GM18499 (cell line): ENCODE data around the gene MTCH2.
A peak's percentile ranks its signal among the peaks of the same experiment; 100 is the strongest.
"Not testable (repeated sequence)": the region's sequence is repeated elsewhere in the genome, so short reads cannot be mapped to it uniquely, and the experiment has no call there.

Source experiments
- ATAC-seq: cut with Tn5 transposase; IDR thresholded peaks from one replicate; pipeline ENCODE4 v1.9.1; 2021; ENCODE audit warnings: moderate number of reproducible peaks; ENCODE audit not compliant: insufficient read depth, unreplicated experiment

MTCH2 gene

DNA sequence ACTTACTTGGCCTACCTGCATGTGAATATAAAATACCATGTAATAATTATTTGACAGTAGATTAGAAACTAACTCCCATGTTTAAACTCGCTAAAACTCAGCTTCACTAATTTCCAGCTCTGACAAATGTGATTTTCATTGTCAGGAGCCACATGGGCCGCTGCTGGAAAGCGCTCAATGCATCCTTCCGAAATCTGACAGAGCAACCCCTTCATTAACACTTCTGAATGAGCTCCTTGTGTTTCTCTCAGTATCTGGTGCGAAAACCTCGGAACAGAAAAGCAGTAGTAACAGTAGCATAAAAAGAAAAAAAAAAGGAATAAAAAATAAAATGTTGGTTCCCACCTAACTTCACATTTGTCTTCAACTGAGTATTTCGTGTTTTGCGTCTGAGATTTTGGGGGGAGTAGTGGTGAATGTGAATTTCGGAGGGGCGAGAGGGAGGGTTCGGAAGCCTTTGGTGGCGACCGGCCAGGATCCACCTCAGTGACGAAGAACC is 710 bp downstream of the MTCH2 start:
- ATAC-seq: no peak

GRCh38 chr11:47640506-47640905 is 1.9 kb downstream of the MTCH2 start:
- ATAC-seq: not testable (repeated sequence)

DNA sequence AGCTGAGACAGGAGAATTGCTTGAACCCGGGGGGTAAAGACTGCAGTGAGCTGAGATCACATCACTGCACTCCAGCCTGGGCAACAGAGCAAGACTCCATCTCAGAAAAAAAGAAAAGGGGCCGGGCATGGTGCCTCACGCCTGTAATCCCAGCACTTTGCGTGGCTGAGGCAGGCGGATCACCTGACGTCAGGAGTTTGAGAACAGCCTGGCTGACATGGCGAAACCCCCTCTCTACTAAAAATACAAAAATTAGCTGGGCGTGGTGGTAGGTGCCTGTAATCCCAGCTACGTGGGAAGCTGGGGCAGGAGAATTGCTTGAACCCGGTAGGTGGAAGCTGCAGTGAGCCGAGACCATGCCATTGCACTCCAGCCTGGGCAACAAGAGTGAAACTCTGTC is 6.0 kb downstream of the MTCH2 start:
- not testable (repeated sequence) for ATAC-seq

DNA sequence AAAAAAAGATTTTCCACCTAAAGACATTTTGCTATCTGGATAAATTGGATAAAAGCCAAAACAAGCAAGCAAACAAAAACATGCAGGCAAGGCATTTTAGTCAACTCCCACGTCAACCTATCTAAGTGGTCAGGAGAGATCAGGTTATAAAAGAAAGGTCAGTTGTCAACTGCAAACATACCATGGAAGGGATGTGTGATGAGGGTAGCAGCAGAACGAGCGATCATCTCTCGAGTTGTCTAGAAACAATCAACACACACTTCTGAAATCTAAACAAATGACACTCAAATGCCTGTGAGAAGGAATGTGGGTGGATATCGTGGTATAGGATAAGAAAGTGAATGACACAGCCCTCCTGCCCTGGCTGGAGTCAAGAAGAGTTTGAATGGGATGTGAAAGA is 10.9 kb downstream of the MTCH2 start:
- ATAC-seq: no peak

GRCh38 chr11:47628026-47628425 is 14.3 kb downstream of the MTCH2 start:
- no peak for ATAC-seq

DNA sequence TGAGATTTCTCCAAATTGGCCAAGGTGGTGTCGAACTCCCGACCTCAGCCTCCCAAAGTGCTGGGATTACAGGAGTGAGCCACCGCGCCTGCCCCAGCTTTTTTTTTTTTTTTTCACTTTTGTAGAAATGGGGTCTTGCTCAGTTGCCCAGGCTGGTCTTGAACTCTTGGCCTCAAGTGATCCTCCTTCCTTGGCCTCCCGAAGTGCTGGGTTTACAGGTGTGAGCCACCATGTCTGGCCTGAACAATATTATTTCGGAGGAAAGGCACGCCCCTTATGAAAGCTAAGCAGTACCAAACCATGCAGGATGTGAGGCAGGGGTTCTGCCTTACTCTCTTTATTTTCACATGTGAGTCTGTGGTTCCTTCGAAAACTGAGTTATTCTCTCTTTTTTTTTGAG is 16.1 kb downstream of the MTCH2 start:
- no peak for ATAC-seq

DNA sequence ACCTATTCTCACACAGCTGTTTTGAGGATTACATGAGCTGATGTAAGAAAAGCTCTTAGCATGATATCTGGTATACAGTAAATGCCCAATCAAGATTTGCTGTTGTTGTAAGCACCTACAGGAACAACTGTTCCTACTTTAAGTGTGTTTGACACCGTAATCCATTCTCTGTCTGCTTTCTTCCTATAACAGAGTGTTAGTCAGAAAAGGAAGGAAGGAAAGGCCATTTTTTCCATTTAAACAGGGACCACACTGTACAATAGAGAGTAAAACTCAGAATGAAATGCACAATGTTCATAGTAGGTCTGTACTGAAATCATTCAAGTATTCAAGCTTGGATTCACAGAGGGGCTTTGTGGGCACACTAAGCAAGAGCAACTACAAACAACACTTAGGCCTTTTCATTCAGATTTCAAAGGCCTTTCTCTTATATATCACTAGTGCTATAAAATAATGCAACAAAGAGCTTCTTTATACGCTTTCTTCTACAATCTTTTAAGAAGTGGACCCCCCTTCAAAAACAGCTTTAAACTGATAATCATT is 21.5 kb downstream of the MTCH2 start:
- ATAC-seq: no peak

DNA sequence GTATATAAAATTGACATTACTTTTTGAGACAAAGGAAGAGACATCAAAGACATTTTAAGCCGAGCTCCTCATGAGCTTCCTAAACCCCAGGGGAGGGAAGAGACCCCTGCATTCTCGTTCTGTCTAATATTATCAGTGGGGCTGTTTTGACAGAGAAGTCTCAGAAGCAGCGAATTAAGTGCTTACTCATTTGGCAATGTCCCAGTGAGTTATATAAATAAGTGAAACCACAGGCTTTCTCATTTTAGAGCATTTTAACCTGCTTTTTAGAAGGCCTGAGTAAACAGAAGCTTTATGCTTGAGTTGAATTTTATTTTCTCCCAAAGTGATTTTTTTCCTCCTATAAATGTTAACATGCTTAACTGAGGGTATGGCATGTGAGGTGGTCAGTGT is 24.9 kb downstream of the MTCH2 start:
- no peak for ATAC-seq

DNA sequence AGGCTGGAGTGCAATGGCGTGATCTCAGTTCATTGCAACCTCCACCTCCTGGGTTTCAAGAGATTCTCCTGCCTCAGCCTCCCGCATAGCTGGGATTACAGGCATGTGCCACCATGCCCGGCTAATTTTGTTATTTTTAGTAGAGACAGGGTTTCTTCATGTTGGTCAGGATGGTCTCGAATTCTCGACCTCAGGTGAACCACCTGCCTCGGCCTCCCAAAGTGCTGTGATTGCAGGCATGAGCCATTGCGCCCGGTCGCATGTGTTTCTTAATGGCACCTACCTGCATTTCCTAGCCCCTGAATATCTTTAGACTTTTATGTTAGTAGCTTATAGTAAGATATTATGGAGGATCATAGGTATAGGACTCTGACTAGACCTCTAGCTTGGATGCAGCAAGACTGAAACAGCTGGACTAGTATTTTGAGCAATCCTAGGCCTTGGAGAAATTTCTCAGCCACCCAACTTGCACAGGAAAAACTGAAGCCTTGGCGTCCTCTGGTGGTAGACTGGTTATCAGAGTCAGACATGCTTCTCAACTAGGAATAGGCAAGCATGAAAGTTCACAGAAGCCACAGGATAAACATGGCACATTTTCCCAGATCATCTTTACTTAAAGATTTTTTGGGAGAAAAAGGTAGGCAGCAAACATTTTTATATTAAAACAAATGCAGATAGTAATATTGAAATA is 25.5 kb downstream of the MTCH2 start:
- ATAC-seq: no peak

DNA sequence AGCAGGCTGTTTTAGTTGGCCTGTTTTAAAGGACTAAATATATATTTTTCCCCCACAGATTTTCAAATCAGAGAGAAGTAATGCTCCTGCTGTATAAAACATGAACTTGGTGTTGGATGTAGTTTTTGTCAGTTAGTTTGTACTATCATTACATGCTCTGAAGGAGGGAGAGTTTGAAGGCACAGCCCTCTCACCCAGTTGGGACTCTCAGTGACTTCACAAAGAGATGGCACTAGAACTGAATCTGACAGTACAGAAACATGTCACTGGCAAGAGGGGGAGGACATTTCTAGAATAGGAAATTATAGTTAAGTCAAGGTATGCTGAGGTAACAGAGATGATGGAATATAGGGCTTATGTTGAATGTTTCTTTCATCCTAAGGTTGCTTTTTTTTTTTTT is 27.1 kb downstream of the MTCH2 start:
- no peak for ATAC-seq

GRCh38 chr11:47611348-47611794 is 31.0 kb downstream of the MTCH2 start:
- ATAC-seq: peak; percentile 79

DNA sequence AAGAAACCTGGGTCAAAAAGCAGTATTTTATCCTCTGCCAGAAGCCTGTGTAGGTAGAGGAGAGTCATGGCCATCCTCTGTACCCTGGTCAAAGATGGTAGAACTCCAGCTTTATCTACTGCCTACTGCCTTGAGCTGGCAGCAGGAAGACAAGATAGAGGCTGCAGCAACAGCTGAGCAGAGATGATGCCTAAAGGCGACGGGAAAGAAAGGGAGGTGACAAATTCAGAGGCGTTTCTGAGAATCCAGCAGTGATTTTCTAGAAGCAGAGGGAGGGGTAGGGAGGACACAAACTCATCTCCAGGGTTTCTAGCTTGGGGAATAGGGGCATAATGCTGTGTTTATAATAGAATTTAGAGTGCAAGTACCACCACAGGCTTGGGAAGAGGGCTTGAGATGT is 32.7 kb downstream of the MTCH2 start:
- no peak for ATAC-seq

DNA sequence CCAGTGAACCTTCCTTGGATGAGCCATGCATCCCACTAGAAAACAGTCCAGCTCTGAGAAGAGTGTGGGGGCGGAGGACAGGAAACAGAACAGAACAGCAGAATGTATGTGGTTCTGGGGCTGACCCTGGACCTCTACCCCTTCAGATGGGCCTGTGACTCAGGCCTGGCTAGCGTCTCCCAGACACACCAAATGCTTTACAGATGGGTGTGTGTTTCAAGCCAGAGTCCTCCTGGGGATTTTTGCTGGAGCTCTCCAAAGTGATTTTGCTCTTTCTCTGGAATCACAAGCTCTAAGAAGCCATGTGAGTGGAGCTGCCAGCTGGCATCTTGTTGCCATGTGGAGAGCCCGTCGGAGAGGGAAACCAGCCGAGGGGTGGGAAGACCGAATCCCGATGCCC is 35.0 kb downstream of the MTCH2 start:
- no peak for ATAC-seq

DNA sequence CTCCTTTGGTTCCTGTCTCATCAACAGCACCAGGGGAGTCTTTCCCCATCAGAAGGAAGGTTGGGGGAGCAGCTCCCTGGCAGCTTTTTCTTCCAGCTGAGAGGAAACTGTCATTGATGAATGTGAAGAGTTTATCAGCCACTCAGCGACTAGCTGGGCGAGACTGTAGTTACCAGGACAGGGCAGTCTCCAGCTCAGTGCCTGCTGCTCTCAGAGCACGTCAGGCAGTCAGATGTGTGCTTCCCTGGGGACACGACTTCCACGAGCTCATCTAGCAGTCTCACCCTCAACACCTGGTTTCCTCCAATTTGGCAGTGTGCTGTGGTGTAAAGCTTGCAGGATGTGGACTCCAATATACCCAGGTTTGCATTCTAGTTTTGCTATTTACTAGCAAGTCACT is 35.6 kb downstream of the MTCH2 start:
- ATAC-seq: no peak

GRCh38 chr11:47605921-47606320 is 36.4 kb downstream of the MTCH2 start:
- no peak for ATAC-seq

GRCh38 chr11:47603295-47603694 is 39.1 kb downstream of the MTCH2 start:
- no peak for ATAC-seq

- no peak for ATAC-seq
Measured at GRCh38 chr11:47599902-47600301, 42.5 kb downstream of the MTCH2 start.

DNA sequence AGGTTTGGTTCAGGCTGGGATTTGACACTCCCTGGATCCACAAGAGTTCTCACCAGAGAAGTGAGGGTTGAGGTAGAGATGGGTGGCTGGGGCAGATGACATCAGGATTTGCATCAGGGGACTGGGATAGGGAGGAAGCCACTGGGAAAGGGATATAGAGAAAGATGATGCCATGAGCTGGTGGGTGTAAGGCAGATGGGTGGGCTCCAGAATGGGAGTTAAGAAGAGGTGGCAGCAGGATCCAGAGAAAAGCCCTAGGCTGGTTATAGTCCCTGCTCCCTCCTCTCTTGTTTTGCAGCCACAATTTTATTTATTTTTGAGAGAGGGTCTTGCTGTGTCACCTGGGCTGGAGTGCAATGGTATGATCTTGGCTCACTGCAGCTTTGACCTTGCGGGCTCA is 46.4 kb downstream of the MTCH2 start:
- ATAC-seq: no peak

DNA sequence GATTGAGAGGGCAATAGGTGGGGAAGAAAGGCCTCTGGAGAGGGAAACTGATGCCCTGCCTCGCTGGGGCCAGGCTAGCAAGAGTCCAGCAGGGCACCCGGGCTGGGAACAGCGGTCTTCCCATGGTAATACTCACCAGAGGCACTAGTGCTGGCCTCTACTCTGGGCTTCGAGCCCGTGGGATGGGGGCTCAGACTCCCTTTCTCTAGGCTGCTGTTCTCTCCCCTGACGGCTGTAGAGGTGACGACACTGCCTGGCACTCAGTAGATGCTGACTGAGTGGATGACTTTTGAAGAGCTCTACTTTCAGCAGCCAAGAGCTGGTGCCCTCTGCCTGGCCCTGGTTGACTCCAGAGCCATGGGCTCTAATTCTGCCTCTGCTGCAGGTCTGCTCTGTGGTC is 47.3 kb downstream of the MTCH2 start:
- no peak for ATAC-seq

GRCh38 chr11:47593934-47594855 is 48.2 kb downstream of the MTCH2 start, which contains the start of gene C1QTNF4:
Gene C1QTNF4 (minus strand): TSS chr11:47594411. CDS start chr11:47590810, 3,601 bp downstream.
- ATAC-seq: no peak

GRCh38 chr11:47593492-47593933 is 48.8 kb downstream of the MTCH2 start:
- ATAC-seq: no peak
